ENCODE measurements around the gene PODNL1.

PODNL1 gene

DNA sequence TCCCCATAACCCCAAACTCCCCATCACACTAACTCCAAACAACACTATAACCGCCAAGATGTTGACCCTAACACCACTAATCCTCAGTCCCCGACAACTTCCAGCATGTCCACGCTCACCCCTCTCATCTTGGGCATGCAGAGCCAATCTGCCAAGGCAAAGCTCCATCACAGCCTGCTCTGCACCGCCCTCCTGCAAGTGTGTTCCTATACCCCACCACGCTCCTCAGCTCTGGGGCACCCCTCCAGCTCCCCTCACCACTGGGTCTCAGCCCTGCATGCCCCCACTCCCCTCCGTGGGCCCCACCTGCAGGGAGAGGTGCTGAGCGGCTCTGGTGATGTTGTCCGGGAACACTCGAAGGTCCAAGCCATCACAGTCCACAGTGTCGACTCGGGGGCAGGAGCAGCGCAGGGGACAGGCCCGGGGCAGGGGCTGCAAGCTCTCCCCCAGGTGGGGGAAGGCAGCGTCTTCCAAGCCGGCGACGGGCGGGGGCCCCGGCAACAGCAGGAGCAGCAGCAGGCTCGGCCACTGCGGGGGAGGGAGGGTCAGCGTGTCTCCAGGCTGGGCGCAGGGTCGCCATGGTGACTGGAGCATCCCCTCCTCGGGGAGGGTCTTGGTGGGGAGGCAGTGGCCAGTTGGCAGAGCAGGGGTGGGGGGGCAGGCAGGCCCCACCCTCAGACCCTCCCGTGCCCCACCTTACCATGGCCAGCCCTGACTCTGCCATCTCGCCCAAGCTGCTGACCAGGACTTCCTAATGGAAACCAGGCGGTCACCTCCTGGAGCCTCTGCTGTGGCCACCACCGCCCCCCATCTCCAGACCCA is 527 bp downstream of the PODNL1 start:
- no peak for DNase-seq (ENCODE audit: low spot score)
- TF ChIP-seq, protein P1, sequence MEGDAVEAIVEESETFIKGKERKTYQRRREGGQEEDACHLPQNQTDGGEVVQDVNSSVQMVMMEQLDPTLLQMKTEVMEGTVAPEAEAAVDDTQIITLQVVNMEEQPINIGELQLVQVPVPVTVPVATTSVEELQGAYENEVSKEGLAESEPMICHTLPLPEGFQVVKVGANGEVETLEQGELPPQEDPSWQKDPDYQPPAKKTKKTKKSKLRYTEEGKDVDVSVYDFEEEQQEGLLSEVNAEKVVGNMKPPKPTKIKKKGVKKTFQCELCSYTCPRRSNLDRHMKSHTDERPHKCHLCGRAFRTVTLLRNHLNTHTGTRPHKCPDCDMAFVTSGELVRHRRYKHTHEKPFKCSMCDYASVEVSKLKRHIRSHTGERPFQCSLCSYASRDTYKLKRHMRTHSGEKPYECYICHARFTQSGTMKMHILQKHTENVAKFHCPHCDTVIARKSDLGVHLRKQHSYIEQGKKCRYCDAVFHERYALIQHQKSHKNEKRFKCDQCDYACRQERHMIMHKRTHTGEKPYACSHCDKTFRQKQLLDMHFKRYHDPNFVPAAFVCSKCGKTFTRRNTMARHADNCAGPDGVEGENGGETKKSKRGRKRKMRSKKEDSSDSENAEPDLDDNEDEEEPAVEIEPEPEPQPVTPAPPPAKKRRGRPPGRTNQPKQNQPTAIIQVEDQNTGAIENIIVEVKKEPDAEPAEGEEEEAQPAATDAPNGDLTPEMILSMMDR (IDR thresholded peaks at IDR 0.05; ENCODE audit: extremely low read depth, missing control alignments): no peak

GRCh38 chr19:13935765-13936510 is 2.3 kb downstream of the PODNL1 start:
- no peak for DNase-seq (ENCODE audit: low spot score)
- TF ChIP-seq, protein P1 (IDR thresholded peaks at IDR 0.05; ENCODE audit: extremely low read depth, missing control alignments): no peak

- TF ChIP-seq, protein P1 (IDR thresholded peaks at IDR 0.05; ENCODE audit: extremely low read depth, missing control alignments): no peak
- DNase-seq (ENCODE audit: low spot score): no peak
Measured at GRCh38 chr19:13934785-13935109, 3.5 kb downstream of the PODNL1 start.

DNA sequence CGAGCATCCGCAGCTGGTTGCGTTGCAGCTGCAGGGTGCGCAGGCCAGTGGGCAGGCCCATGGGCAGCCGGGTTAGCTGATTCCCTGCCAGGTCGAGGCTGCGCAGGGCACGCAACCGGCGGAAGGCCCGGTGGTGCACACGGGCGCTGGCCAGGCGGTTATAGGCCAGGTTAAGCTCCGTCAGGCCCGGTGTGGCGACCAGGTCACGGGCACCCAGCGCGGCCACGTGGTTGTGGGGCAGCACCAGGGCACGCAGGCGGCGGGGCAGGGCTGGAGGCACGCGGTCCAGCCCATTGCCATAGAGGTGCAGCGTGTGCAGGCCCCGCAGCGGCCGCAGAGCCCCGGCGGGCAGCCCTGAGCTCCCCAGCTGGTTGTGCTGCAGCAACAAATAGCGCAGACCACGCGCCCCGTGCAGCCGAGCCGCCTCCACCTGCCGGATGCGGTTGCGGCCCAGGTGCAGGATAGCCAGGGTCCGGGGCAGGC is 5.3 kb downstream of the PODNL1 start:
- TF ChIP-seq, protein P1 (IDR thresholded peaks at IDR 0.05; ENCODE audit: extremely low read depth, missing control alignments): no peak
- DNase-seq (ENCODE audit: low spot score): no peak

GRCh38 chr19:13932149-13932637 is 6.0 kb downstream of the PODNL1 start:
- TF ChIP-seq, protein P1 (IDR thresholded peaks at IDR 0.05; ENCODE audit: extremely low read depth, missing control alignments): no peak
- no peak for DNase-seq (ENCODE audit: low spot score)

DNA sequence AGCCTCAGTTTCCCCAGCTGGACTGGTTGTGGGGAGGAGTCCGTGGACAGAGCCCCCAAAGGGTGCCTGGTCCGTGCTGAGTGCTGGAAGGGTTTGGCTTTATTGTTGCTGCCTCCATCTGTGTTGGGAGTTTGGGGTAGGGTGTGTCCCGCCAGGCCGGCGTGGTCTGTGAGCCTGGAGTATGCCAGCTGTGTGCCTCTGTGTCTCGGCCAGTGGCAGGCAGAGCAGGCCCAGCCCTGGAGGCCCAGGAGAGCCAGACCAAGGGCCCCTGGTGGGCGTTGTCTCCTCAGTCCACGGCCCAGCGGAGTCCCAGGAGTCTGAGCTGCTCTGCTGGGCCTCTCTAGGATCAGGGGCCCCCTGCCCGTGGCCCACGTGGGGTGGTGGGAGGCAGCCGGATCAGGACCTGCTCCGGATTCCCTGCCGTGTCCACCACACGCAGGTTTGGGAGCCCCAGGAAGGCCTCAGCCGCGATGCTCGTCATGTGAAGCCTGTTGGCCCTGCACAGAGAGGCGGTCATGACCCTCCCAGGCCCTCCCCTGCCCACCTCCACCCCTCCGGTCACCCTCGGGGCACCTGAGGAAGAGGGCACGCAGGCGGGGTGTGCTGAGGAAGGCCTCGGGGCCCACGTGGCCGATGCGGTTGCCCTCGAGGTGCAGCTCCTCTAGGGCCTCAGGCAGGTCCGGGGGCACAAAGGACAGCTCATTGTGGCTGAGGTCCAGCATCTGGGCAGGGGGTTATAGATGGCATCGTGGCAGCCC is 6.6 kb downstream of the PODNL1 start:
- TF ChIP-seq, protein P1 (IDR thresholded peaks at IDR 0.05; ENCODE audit: extremely low read depth, missing control alignments): no peak
- DNase-seq (ENCODE audit: low spot score): no peak
